Ishikawa (cell line): ENCODE measurements around the gene ALDH1B1.

Experiments used
- CEBPB ChIP-seq: IDR thresholded peaks from 2 replicates; pipeline ENCODE4 v1.6.1; 2012
- CREB1 ChIP-seq: IDR thresholded peaks from 2 replicates; pipeline ENCODE4 v1.6.1; 2012; ENCODE audit warnings: low read depth
- EGR1 ChIP-seq: IDR thresholded peaks from 2 replicates; pipeline ENCODE4 v1.6.1; 2012
- EP300 ChIP-seq: IDR thresholded peaks from 2 replicates; pipeline ENCODE4 v1.6.1; 2012; ENCODE audit warnings: borderline replicate concordance
- FOXM1 ChIP-seq: IDR thresholded peaks from 2 replicates; pipeline ENCODE4 v1.6.1; 2012; ENCODE audit warnings: low read depth, borderline replicate concordance
- MAX ChIP-seq: IDR thresholded peaks from 2 replicates; pipeline ENCODE4 v1.6.1; 2012
- NFIC ChIP-seq: IDR thresholded peaks from 2 replicates; pipeline ENCODE4 v1.6.1; 2012
- RAD21 ChIP-seq: IDR thresholded peaks from 2 replicates; pipeline ENCODE4 v1.6.1; 2012; ENCODE audit warnings: low read depth
- REST ChIP-seq: IDR thresholded peaks from 2 replicates; pipeline ENCODE4 v1.6.1; 2012; ENCODE audit warnings: low read depth, mild to moderate bottlenecking
- TAF1 ChIP-seq: IDR thresholded peaks from 2 replicates; pipeline ENCODE4 v1.6.1; 2012; ENCODE audit warnings: low read depth, mild to moderate bottlenecking
- TCF12 ChIP-seq: IDR thresholded peaks from 2 replicates; pipeline ENCODE4 v1.6.1; 2012; ENCODE audit warnings: low read depth
- TEAD4 ChIP-seq: IDR thresholded peaks from 2 replicates; pipeline ENCODE4 v1.6.1; 2012
- USF1 ChIP-seq: IDR thresholded peaks from 2 replicates; pipeline ENCODE4 v1.6.1; 2012
- YY1 ChIP-seq: IDR thresholded peaks from 2 replicates; pipeline ENCODE4 v1.6.1; 2012; ENCODE audit warnings: low read depth
- ZBTB7A ChIP-seq: IDR thresholded peaks from 2 replicates; pipeline ENCODE4 v1.6.1; 2012; ENCODE audit warnings: low read depth

The ALDH1B1 gene

GRCh38 chr9:38396371-38396671 lies 3.8 kb downstream of the ALDH1B1 start:
- TF ChIP-seq REST (no peak), CREB1 (no peak), TAF1 (no peak), TCF12 (no peak), MAX (no peak), FOXM1 (no peak), NFIC (no peak), RAD21 (no peak), EGR1 (no peak), EP300 (no peak), TEAD4 (no peak)

- TF ChIP-seq CEBPB (no peak), EP300 (no peak), FOXM1 (no peak), USF1 (no peak), ZBTB7A (no peak), TEAD4 (no peak), MAX (no peak), RAD21 (no peak), YY1 (no peak), EGR1 (no peak), NFIC (no peak), TCF12 (no peak), CREB1 (no peak), REST (no peak), TAF1 (no peak)
Measured at GRCh38 chr9:38401994-38402393, 9.5 kb downstream of the ALDH1B1 start.

- no peak for TF ChIP-seq EGR1
- TF ChIP-seq YY1 = no peak
- TF ChIP-seq ZBTB7A = no peak
Measured at GRCh38 chr9:38404314-38404713, 11.8 kb downstream of the ALDH1B1 start.

- no peak for TF ChIP-seq EGR1
Measured at GRCh38 chr9:38405785-38406184, 13.3 kb downstream of the ALDH1B1 start.

GRCh38 chr9:38406476-38407186 lies 14.1 kb downstream of the ALDH1B1 start:
- TF ChIP-seq FOXM1 (no peak), TCF12 (no peak), TEAD4 (no peak), RAD21 (no peak), CEBPB (no peak), EP300 (no peak), CREB1 (no peak)

GRCh38 chr9:38408719-38409118 lies 16.2 kb downstream of the ALDH1B1 start:
- TF ChIP-seq EGR1 (no peak), REST (no peak), CREB1 (no peak), MAX (no peak), NFIC (no peak), FOXM1 (no peak), ZBTB7A (no peak), TCF12 (no peak), EP300 (no peak), TEAD4 (no peak), USF1 (no peak), RAD21 (no peak), CEBPB (no peak), YY1 (no peak), TAF1 (no peak)
